ENCODE data around the gene EVA1B. TPM values are rescaled to one million over a fixed set of nuclear protein-coding genes. Genes with fewer than 3 reads are reported as not detected.

EVA1B gene
- total and polyA plus RNA-seq, 2 of the 13 experiments (the other 11 are each of a cell fraction or from before 2014, with no cell fraction given) = 3.9 to 6.6 TPM

- 0 out of 2 replicates have a peak, but pooled peaks have one; percentile 29 for TF ChIP-seq FLYWCH1 (CRISPR knock-in tag; IDR thresholded peaks at IDR 0.05)
- no peak for TF ChIP-seq ZZZ3 (CRISPR knock-in tag; IDR thresholded peaks at IDR 0.05; ENCODE audit: borderline replicate concordance)
- peak; percentile 83; the same call in 1 of the 2 replicates for TF ChIP-seq ZNF563 (CRISPR knock-in tag; IDR thresholded peaks at IDR 0.05)
- no peak for TF ChIP-seq SIN3B (IDR thresholded peaks at IDR 0.05; ENCODE audit: low read length)
- TF ChIP-seq PCBP1 (IDR thresholded peaks at IDR 0.05; ENCODE audit: borderline replicate concordance, low read depth, low read length) = peak; percentile 76; the same call in 1 of the 2 replicates
- TF ChIP-seq TBP (CRISPR knock-in tag; IDR thresholded peaks at IDR 0.05) = peak; percentile 43; the same call in 1 of the 2 replicates
- no peak for TF ChIP-seq CSRNP2 (CRISPR knock-in tag; conservative IDR thresholded peaks at IDR 0.05; ENCODE audit: low read depth)
- TF ChIP-seq AKAP8 (CRISPR knock-in tag; IDR thresholded peaks at IDR 0.05) = no peak; the same call in 1 of the 2 replicates
- no peak for TF ChIP-seq RBM22 (optimal IDR thresholded peaks at IDR 0.05; ENCODE audit: low read length)
- TF ChIP-seq ZSCAN29 (CRISPR knock-in tag; conservative IDR thresholded peaks at IDR 0.05) = no peak
- no peak for TF ChIP-seq NR2F6 (IDR thresholded peaks at IDR 0.05)
- no peak; the same call in 1 of the 2 replicates for TF ChIP-seq NR2F6 (CRISPR knock-in tag; IDR thresholded peaks at IDR 0.05)
- no peak for TF ChIP-seq ONECUT2 (CRISPR knock-in tag; IDR thresholded peaks at IDR 0.05)
- peak; percentile 24; the same call in 1 of the 2 replicates for TF ChIP-seq ZNF232 (CRISPR knock-in tag; IDR thresholded peaks at IDR 0.05; ENCODE audit: borderline replicate concordance)
- TF ChIP-seq MTA3 (CRISPR knock-in tag; IDR thresholded peaks at IDR 0.05) = no peak
- no peak for TF ChIP-seq KAT8 (CRISPR knock-in tag; IDR thresholded peaks at IDR 0.05)
- TF ChIP-seq ZNF883 (CRISPR knock-in tag; IDR thresholded peaks at IDR 0.05; ENCODE audit: not compliant biosample characterization) = no peak
- TF ChIP-seq ZNF260 (CRISPR knock-in tag; IDR thresholded peaks at IDR 0.05; ENCODE audit: borderline replicate concordance, low read depth) = no peak
- TF ChIP-seq PTBP1 (IDR thresholded peaks at IDR 0.05; ENCODE audit: low read depth, low read length, poor library complexity, severe bottlenecking) = no peak
- TF ChIP-seq, protein P1, sequence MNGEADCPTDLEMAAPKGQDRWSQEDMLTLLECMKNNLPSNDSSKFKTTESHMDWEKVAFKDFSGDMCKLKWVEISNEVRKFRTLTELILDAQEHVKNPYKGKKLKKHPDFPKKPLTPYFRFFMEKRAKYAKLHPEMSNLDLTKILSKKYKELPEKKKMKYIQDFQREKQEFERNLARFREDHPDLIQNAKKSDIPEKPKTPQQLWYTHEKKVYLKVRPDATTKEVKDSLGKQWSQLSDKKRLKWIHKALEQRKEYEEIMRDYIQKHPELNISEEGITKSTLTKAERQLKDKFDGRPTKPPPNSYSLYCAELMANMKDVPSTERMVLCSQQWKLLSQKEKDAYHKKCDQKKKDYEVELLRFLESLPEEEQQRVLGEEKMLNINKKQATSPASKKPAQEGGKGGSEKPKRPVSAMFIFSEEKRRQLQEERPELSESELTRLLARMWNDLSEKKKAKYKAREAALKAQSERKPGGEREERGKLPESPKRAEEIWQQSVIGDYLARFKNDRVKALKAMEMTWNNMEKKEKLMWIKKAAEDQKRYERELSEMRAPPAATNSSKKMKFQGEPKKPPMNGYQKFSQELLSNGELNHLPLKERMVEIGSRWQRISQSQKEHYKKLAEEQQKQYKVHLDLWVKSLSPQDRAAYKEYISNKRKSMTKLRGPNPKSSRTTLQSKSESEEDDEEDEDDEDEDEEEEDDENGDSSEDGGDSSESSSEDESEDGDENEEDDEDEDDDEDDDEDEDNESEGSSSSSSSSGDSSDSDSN (CRISPR knock-in tag; IDR thresholded peaks at IDR 0.05) = peak; percentile 83
- TF ChIP-seq, protein P2, sequence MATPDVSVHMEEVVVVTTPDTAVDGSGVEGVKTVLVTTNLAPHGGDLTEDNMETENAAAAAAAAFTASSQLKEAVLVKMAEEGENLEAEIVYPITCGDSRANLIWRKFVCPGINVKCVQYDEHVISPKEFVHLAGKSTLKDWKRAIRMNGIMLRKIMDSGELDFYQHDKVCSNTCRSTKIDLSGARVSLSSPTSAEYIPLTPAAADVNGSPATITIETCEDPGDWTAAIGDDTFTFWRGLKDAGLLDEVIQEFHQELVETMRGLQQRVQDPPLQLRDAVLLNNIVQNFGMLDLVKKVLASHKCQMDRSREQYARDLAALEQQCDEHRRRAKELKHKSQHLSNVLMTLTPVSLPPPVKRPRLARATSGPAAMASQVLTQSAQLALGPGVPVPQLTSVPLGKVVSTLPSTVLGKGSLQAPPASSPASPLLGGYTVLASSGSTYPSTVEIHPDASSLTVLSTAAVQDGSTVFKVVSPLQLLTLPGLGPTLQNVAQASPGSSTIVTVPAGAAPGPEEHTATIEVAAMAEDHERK (CRISPR knock-in tag; IDR thresholded peaks at IDR 0.05; ENCODE audit: low read depth) = no peak
- no peak for TF ChIP-seq ZNF557 (CRISPR knock-in tag; IDR thresholded peaks at IDR 0.05)
- no peak for TF ChIP-seq CBX2 (IDR thresholded peaks at IDR 0.05; ENCODE audit: low read depth, low read length)
- 0 out of 2 replicates have a peak, but pooled peaks have one; percentile 65 for TF ChIP-seq CBX2 (CRISPR knock-in tag; IDR thresholded peaks at IDR 0.05; ENCODE audit: low read depth)
- no peak for TF ChIP-seq HCFC1 (IDR thresholded peaks at IDR 0.05; ENCODE audit: low read depth, low read length)
- TF ChIP-seq ZNF737 (CRISPR knock-in tag; IDR thresholded peaks at IDR 0.05; ENCODE audit: borderline replicate concordance) = no peak
- no peak for TF ChIP-seq RFX3 (CRISPR knock-in tag; IDR thresholded peaks at IDR 0.05)
These were observed 17.1 kb downstream of the EVA1B start, which contains the start of gene SH3D21 (continued) for GRCh38 chr1:36306210-36306901.
